Transverse colon (tissue), 3 donors: ENCODE data around the gene TDRD10.
"Not testable (repeated sequence)": the region's sequence is repeated elsewhere in the genome, so short reads cannot be mapped to it uniquely, and the experiment has no call there.

ENCODE experiments used
- POLR2A ChIP-seq: fragments of 450-650 bp; IDR thresholded peaks from one replicate; pipeline ENCODE4 v1.6.1; 2016; ENCODE audit warnings: antibody characterized with exemption, mild to moderate bottlenecking, moderate library complexity
- TF ChIP-seq, protein P1 (sequence below), 5 experiments: fragments of 200-600 bp in 3 of 5; fragments of 450-650 bp in 2 of 5; sonication (generic) in 3 of 5; IDR thresholded peaks; 1 replicate in 2 of 5; 2 replicates in 3 of 5; pipeline ENCODE4 v1.5.1; 2016 to 2017; ENCODE audit warnings: antibody characterized with exemption in 5 of 5, inconsistent platforms in 3 of 5, mild to moderate bottlenecking in 2 of 5, moderate library complexity in 1 of 5

GRCh38 chr1:154531950-154532349 is 29.9 kb downstream of the TDRD10 start:
- TF ChIP-seq, protein P1, sequence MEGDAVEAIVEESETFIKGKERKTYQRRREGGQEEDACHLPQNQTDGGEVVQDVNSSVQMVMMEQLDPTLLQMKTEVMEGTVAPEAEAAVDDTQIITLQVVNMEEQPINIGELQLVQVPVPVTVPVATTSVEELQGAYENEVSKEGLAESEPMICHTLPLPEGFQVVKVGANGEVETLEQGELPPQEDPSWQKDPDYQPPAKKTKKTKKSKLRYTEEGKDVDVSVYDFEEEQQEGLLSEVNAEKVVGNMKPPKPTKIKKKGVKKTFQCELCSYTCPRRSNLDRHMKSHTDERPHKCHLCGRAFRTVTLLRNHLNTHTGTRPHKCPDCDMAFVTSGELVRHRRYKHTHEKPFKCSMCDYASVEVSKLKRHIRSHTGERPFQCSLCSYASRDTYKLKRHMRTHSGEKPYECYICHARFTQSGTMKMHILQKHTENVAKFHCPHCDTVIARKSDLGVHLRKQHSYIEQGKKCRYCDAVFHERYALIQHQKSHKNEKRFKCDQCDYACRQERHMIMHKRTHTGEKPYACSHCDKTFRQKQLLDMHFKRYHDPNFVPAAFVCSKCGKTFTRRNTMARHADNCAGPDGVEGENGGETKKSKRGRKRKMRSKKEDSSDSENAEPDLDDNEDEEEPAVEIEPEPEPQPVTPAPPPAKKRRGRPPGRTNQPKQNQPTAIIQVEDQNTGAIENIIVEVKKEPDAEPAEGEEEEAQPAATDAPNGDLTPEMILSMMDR (IDR thresholded peaks at IDR 0.05), result not testable (repeated sequence)
- not testable (repeated sequence) for TF ChIP-seq POLR2A
